ENCODE results near the gene ELOVL6. TPM values are rescaled to one million over a fixed set of nuclear protein-coding genes. Genes with fewer than 3 reads are reported as not detected.

Gene ELOVL6
- total and polyA plus RNA-seq, 9 of the 15 experiments (the other 6 are each of a cell fraction or from before 2014, with no cell fraction given) = 18.3 to 82.6 (median 46.0) TPM

GRCh38 chr4:110165382-110166286 is 32.8 kb downstream of the ELOVL6 start (continued):
- TF ChIP-seq CREB5 (CRISPR knock-in tag; IDR thresholded peaks at IDR 0.05) (no peak), BCOR (IDR thresholded peaks at IDR 0.05) (no peak), ZBTB11 (CRISPR knock-in tag; IDR thresholded peaks at IDR 0.05) (no peak), HLTF (IDR thresholded peaks at IDR 0.05) (no peak), ZNF609 (CRISPR knock-in tag; IDR thresholded peaks at IDR 0.05; ENCODE audit: borderline replicate concordance) (no peak), ZSCAN32 (CRISPR knock-in tag; IDR thresholded peaks at IDR 0.05) (no peak), PTRF (tag; IDR thresholded peaks at IDR 0.05) (no peak), ZC3H4 (CRISPR knock-in tag; IDR thresholded peaks at IDR 0.05; ENCODE audit: borderline replicate concordance) (no peak), ZBTB26 (CRISPR knock-in tag; IDR thresholded peaks at IDR 0.05) (0 out of 2 replicates have a peak, but pooled peaks have one; percentile 56), TRIM24 (IDR thresholded peaks at IDR 0.05) (no peak), TEAD2 (tag; IDR thresholded peaks at IDR 0.05) (no peak), RBM25 (IDR thresholded peaks at IDR 0.05; ENCODE audit: low read depth, low read length, severe bottlenecking) (no peak), TCF7L2 (IDR thresholded peaks at IDR 0.05; ENCODE audit: low read depth, low read length) (no peak), COPS2 (conservative IDR thresholded peaks at IDR 0.05) (no peak), ELK3 (CRISPR knock-in tag; IDR thresholded peaks at IDR 0.05) (no peak)
